ENCODE data around the gene GJB1. TPM values are rescaled to one million over a fixed set of nuclear protein-coding genes. Genes with fewer than 3 reads are reported as not detected.

The GJB1 gene
- total and polyA plus RNA-seq, 9 of the 15 experiments (the other 6 are each of a cell fraction or from before 2014, with no cell fraction given), result 0.11 TPM; not detected in 8

DNA sequence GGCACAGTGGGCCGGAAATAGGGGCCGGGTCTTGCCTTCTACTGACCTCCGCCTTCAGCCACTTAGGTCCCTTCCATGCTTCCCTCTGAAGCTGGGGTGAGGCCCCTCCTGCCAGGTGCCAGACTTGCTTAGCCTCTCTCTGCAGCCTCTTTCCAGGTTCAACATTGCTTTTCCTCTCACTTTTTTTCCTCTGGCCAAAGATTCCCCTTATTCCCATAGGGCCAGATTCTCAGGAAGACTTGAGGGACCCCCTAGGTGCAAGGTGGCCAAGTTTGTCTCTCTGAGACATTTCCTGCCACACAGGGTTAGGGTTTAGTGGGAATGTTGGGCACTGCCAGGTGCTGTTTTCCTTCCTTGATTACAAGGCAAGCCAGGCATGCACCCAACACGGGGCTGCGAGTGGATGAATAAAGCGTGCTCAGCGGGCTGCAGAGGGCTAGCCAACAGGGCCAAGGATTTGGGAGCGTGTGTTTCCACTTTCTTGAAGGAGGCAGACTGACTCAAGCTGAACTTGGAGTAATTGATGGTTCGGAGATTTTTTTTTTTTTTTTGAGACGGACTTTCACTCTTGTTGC, 7.6 kb upstream of the GJB1 start:
- no peaks in the 10 kb centered on the region for H4K20me1 ChIP-seq (replicated peaks; ENCODE audit: control insufficient read depth, insufficient read depth, low read length)
- in situ Hi-C loops (cut with MboI), result no loop called here

More for the DNA sequence above, 7.6 kb upstream of the GJB1 start:
- CTCF ChIA-PET (ENCODE audit: low intra/inter-chr PET ratio), result no interaction called here
- no peak overlapping the region for H3K4me2 ChIP-seq (ENCODE audit: insufficient read depth, low read length)
- no peak overlapping the region for H3K9ac ChIP-seq (ENCODE audit: insufficient read depth in 1 of 2, low read depth in 2 of 2, low read length in 2 of 2)
- intact Hi-C loops (cut with micrococcal nuclease), result no loop called here
- H3K27ac ChIP-seq (ENCODE audit: extremely low read depth, low read depth, low read length), result no peak overlapping the region
- H3K4me3 ChIP-seq, result no peak overlapping the region
- no peaks in the 10 kb centered on the region for H3K79me2 ChIP-seq (ENCODE audit: control insufficient read depth, insufficient read depth, low read length)
- no peaks in the 10 kb centered on the region for H3K36me3 ChIP-seq (ENCODE audit: control insufficient read depth, insufficient read depth, low read length)
- TF ChIP-seq HDAC2 (IDR thresholded peaks at IDR 0.05) (no peak), ZFX (CRISPR knock-in tag; IDR thresholded peaks at IDR 0.05) (no peak), ZNF830 (CRISPR knock-in tag; IDR thresholded peaks at IDR 0.05) (no peak), CAMTA2 (CRISPR knock-in tag; conservative IDR thresholded peaks at IDR 0.05) (no peak), CREM (IDR thresholded peaks at IDR 0.05; ENCODE audit: low read depth) (no peak), ZNF445 (CRISPR knock-in tag; IDR thresholded peaks at IDR 0.05; ENCODE audit: low read depth) (no peak), ZNF436 (CRISPR knock-in tag; IDR thresholded peaks at IDR 0.05) (no peak), KDM5B (IDR thresholded peaks at IDR 0.05; ENCODE audit: insufficient replicate concordance, low read depth, low read length) (no peak), IFI16 (CRISPR knock-in tag; IDR thresholded peaks at IDR 0.05) (no peak), KLF10 (CRISPR knock-in tag; IDR thresholded peaks at IDR 0.05) (no peak), ARID1B (IDR thresholded peaks at IDR 0.05) (no peak), RFX7 (CRISPR knock-in tag; IDR thresholded peaks at IDR 0.05) (no peak), RBM22 (IDR thresholded peaks at IDR 0.05; ENCODE audit: low read depth, low read length, poor library complexity, severe bottlenecking) (no peak), ZNF77 (CRISPR knock-in tag; IDR thresholded peaks at IDR 0.05) (no peak), ZNF253 (CRISPR knock-in tag; conservative IDR thresholded peaks at IDR 0.05) (no peak)
- TF ChIP-seq, protein P1, sequence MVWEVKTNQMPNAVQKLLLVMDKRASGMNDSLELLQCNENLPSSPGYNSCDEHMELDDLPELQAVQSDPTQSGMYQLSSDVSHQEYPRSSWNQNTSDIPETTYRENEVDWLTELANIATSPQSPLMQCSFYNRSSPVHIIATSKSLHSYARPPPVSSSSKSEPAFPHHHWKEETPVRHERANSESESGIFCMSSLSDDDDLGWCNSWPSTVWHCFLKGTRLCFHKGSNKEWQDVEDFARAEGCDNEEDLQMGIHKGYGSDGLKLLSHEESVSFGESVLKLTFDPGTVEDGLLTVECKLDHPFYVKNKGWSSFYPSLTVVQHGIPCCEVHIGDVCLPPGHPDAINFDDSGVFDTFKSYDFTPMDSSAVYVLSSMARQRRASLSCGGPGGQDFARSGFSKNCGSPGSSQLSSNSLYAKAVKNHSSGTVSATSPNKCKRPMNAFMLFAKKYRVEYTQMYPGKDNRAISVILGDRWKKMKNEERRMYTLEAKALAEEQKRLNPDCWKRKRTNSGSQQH (CRISPR knock-in tag; IDR thresholded peaks at IDR 0.05), result no peak
- TF ChIP-seq, protein P2, sequence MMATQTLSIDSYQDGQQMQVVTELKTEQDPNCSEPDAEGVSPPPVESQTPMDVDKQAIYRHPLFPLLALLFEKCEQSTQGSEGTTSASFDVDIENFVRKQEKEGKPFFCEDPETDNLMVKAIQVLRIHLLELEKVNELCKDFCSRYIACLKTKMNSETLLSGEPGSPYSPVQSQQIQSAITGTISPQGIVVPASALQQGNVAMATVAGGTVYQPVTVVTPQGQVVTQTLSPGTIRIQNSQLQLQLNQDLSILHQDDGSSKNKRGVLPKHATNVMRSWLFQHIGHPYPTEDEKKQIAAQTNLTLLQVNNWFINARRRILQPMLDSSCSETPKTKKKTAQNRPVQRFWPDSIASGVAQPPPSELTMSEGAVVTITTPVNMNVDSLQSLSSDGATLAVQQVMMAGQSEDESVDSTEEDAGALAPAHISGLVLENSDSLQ (IDR thresholded peaks at IDR 0.05), result no peak
- TF ChIP-seq, protein P3, sequence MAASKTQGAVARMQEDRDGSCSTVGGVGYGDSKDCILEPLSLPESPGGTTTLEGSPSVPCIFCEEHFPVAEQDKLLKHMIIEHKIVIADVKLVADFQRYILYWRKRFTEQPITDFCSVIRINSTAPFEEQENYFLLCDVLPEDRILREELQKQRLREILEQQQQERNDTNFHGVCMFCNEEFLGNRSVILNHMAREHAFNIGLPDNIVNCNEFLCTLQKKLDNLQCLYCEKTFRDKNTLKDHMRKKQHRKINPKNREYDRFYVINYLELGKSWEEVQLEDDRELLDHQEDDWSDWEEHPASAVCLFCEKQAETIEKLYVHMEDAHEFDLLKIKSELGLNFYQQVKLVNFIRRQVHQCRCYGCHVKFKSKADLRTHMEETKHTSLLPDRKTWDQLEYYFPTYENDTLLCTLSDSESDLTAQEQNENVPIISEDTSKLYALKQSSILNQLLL (CRISPR knock-in tag; IDR thresholded peaks at IDR 0.05; ENCODE audit: borderline replicate concordance), result no peak
- TF ChIP-seq, protein P4, sequence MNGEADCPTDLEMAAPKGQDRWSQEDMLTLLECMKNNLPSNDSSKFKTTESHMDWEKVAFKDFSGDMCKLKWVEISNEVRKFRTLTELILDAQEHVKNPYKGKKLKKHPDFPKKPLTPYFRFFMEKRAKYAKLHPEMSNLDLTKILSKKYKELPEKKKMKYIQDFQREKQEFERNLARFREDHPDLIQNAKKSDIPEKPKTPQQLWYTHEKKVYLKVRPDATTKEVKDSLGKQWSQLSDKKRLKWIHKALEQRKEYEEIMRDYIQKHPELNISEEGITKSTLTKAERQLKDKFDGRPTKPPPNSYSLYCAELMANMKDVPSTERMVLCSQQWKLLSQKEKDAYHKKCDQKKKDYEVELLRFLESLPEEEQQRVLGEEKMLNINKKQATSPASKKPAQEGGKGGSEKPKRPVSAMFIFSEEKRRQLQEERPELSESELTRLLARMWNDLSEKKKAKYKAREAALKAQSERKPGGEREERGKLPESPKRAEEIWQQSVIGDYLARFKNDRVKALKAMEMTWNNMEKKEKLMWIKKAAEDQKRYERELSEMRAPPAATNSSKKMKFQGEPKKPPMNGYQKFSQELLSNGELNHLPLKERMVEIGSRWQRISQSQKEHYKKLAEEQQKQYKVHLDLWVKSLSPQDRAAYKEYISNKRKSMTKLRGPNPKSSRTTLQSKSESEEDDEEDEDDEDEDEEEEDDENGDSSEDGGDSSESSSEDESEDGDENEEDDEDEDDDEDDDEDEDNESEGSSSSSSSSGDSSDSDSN (IDR thresholded peaks at IDR 0.05; ENCODE audit: borderline replicate concordance in 1 of 2, low read depth in 2 of 2, low read length in 2 of 2), result no peak
- peaks cover 0 to 31% of the 10 kb centered on the region in 2 experiments; a peak in 4 of 5 replicates for H3K27me3 ChIP-seq (ENCODE audit: control insufficient read depth in 2 of 2, insufficient read depth in 2 of 2, low read length in 2 of 2)
- no peaks in the 10 kb centered on the region for H3K9me1 ChIP-seq (ENCODE audit: control insufficient read depth, insufficient read depth, low read length)
- ATAC-seq (no peak), DNase-seq (ENCODE audit: extremely low read depth in 1 of 4, low spot score in 3 of 4) (no peak), FAIRE-seq (no peak)
- BruUV-seq (replicated peaks), result no TSS peak
- no peaks in the 10 kb centered on the region; a peak in 1 of 5 replicates for H3K4me1 ChIP-seq (replicated peaks in 1 of 2; ENCODE audit: control insufficient read depth in 2 of 2, insufficient read depth in 2 of 2, low read length in 2 of 2)
- POLR2A ChIA-PET, result no interaction called here
- H2AFZ ChIP-seq (ENCODE audit: low read depth, low read length), result no peak overlapping the region
- 12% methylated on average over 9 of the region's 10 CpGs for whole genome bisulfite sequencing (ENCODE audit: insufficient coverage, low coverage, missing lambda C conversion rate)
- H3K9me3 ChIP-seq (replicated peaks; ENCODE audit: control insufficient read depth, insufficient read depth, low read depth, low read length), result no peaks in the 10 kb centered on the region

Measured in K562 (cell line).